Globus pallidus (tissue), 1 donor: Measurements from ENCODE around the gene KCNQ1.
A peak's percentile ranks its signal among the peaks of the same experiment; 100 is the strongest.

ENCODE experiments used
- DNase-seq: peaks from one replicate; pipeline ENCODE4 v3.0.0-alpha.2; 2015; ENCODE audit warnings: low spot score

The KCNQ1 gene

GRCh38 chr11:2716376-2717095 is 271.7 kb downstream of the KCNQ1 start:
- no peak for DNase-seq

GRCh38 chr11:2717561-2718325 is 272.9 kb downstream of the KCNQ1 start:
- DNase-seq: no peak

GRCh38 chr11:2718817-2719438 is 274.1 kb downstream of the KCNQ1 start:
- no peak for DNase-seq

- DNase-seq: no peak
These were observed 275.2 kb downstream of the KCNQ1 start for GRCh38 chr11:2719831-2720590.

GRCh38 chr11:2721210-2721916 is 276.6 kb downstream of the KCNQ1 start:
- no peak for DNase-seq

- DNase-seq: no peak
These were observed 278.1 kb downstream of the KCNQ1 start for GRCh38 chr11:2722955-2723354.

- DNase-seq: no peak
These were observed 279.3 kb downstream of the KCNQ1 start for GRCh38 chr11:2724104-2724503.

- DNase-seq: no peak
These were observed 280.0 kb downstream of the KCNQ1 start for GRCh38 chr11:2724653-2725367.

- DNase-seq: no peak
These were observed 280.8 kb downstream of the KCNQ1 start for GRCh38 chr11:2725368-2726300.

GRCh38 chr11:2726964-2727363 is 282.2 kb downstream of the KCNQ1 start:
- no peak for DNase-seq

GRCh38 chr11:2728128-2728662 is 283.4 kb downstream of the KCNQ1 start:
- no peak for DNase-seq

GRCh38 chr11:2728663-2729332 is 284.0 kb downstream of the KCNQ1 start:
- peak; percentile 97 for DNase-seq

GRCh38 chr11:2729841-2730240 is 285.0 kb downstream of the KCNQ1 start:
- no peak for DNase-seq

- peak; percentile 63 for DNase-seq
These were observed 285.7 kb downstream of the KCNQ1 start for GRCh38 chr11:2730272-2731129.

- no peak for DNase-seq
These were observed 286.6 kb downstream of the KCNQ1 start for GRCh38 chr11:2731130-2732125.

- DNase-seq: peak; percentile 90
These were observed 287.6 kb downstream of the KCNQ1 start for GRCh38 chr11:2732261-2732939.
